Left lung (tissue), 10 donors: ENCODE data around the gene HGF. TPM values are rescaled to one million over a fixed set of nuclear protein-coding genes. Genes with fewer than 3 reads are reported as not detected.

Source experiments
- ATAC-seq: fragments of 200-7000 bp; cut with Tn5 transposase; one replicate; pipeline ENCODE4 v1.9.1; 2020; ENCODE audit warnings: moderate library complexity
- DNase-seq, 4 donors: peaks; one replicate each; pipeline ENCODE4 v3.0.0-alpha.2; 2013 to 2020
- H3K27ac ChIP-seq, 2 donors: fragments of 200-600 bp; sonication (generic) in 1 of 2; one replicate each; pipeline versions ENCODE4 v1.5.0 to v1.8.0; 2020 to 2021
- H3K27me3 ChIP-seq, 2 donors: fragments of 200-600 bp; sonication (generic) in 1 of 2; one replicate each; pipeline versions ENCODE4 v1.5.0 to v1.8.0; 2020 to 2021
- H3K36me3 ChIP-seq, 2 donors: fragments of 200-600 bp; sonication (generic) in 1 of 2; one replicate each; pipeline versions ENCODE4 v1.5.0 to v1.8.0; 2020 to 2021
- H3K4me1 ChIP-seq, 2 donors: fragments of 200-600 bp; one replicate each; pipeline ENCODE4 v1.8.0; 2021
- H3K4me3 ChIP-seq, 2 donors: fragments of 200-600 bp; sonication (generic) in 1 of 2; one replicate each; pipeline versions ENCODE4 v1.5.0 to v1.8.0; 2020 to 2021; ENCODE audit warnings: mild to moderate bottlenecking in 1 of 2
- H3K9me3 ChIP-seq, 2 donors: fragments of 200-600 bp; sonication (generic) in 1 of 2; one replicate each; pipeline versions ENCODE4 v1.5.0 to v1.8.0; 2020 to 2021
- CTCF ChIP-seq, 2 donors: fragments of 200-600 bp; sonication (generic) in 1 of 2; IDR thresholded peaks; one replicate each; pipeline versions ENCODE4 v1.5.0 to v1.8.0; 2021; ENCODE audit warnings: antibody characterized with exemption in 2 of 2
- intact Hi-C, 2 donors: fragments of 100-400 bp; cut with DNase I; formaldehyde crosslinking; loops; one replicate each; pipeline versions ENCODE4 v1.11.2 to v1.14.2; 2022
- polyA plus RNA-seq, 6 donors: library from polyadenylated mRNA; unstranded; fragments of 120-200 nt; gene quantifications; one replicate each; pipeline ENCODE4 v1.2.1, GENCODE V29; 2013; ENCODE audit not compliant: insufficient read length in 6 of 6
- total RNA-seq, 2 donors: library from RNA; stranded (reverse); fragmentation: NEBNext Ultra II Directional; extraction: Animal tissue kit (Norgen Biotek cat#: 25700); gene quantifications; one replicate each; pipeline ENCODE4 v1.2.1, GENCODE V29; 2021
- donor health status: DM: no; HTN: yes; CAD: no.
- donor health status: DM: no; HTN: no; CAD: no.

HGF gene
- total and polyA plus RNA-seq, 8 donors, result 21.0 to 42.0 (median 29.1) TPM

GRCh38 chr7:81791568-81792518, 22.0 kb upstream of the HGF start:
- H3K4me3 ChIP-seq, result no peak overlapping the region
- peak overlapping the region; percentile 59 to 83 for H3K27ac ChIP-seq
- DNase-seq (peak in 2 of 4 donors; percentile 88 to 89), ATAC-seq (peak; percentile 78)
- intact Hi-C loops, result no loop called here
- H3K27me3 ChIP-seq, result no peaks in the 10 kb centered on the region
- H3K9me3 ChIP-seq, result no peaks in the 10 kb centered on the region
- no peak for TF ChIP-seq CTCF (IDR thresholded peaks at IDR 0.05)
- no peaks in the 10 kb centered on the region for H3K4me1 ChIP-seq
- H3K36me3 ChIP-seq, result no peaks in the 10 kb centered on the region

- H3K4me3 ChIP-seq, result no peak overlapping the region
- DNase-seq, result no peak
- H3K9me3 ChIP-seq, result no peaks in the 10 kb centered on the region
- H3K36me3 ChIP-seq, result no peaks in the 10 kb centered on the region
- TF ChIP-seq CTCF (IDR thresholded peaks at IDR 0.05), result no peak
- no peaks in the 10 kb centered on the region for H3K4me1 ChIP-seq
- intact Hi-C loops, result no loop called here
- no peak for ATAC-seq
- H3K27ac ChIP-seq, result peak overlapping the region; percentile 38 to 53
- H3K27me3 ChIP-seq, result no peaks in the 10 kb centered on the region
Measured at GRCh38 chr7:81790686-81791085, 20.8 kb upstream of the HGF start.

- no peaks in the 10 kb centered on the region for H3K4me1 ChIP-seq
- TF ChIP-seq CTCF (IDR thresholded peaks at IDR 0.05), result no peak
- DNase-seq (no peak), ATAC-seq (no peak)
- no peak overlapping the region for H3K4me3 ChIP-seq
- peak overlapping the region; percentile 38 to 53 for H3K27ac ChIP-seq
- no peaks in the 10 kb centered on the region for H3K9me3 ChIP-seq
- intact Hi-C loops, result no loop called here
- no peaks in the 10 kb centered on the region for H3K27me3 ChIP-seq
- H3K36me3 ChIP-seq, result no peaks in the 10 kb centered on the region
Measured at GRCh38 chr7:81790120-81790500, 20.3 kb upstream of the HGF start.

- H3K27ac ChIP-seq, result peak overlapping the region; percentile 38 to 53
- H3K9me3 ChIP-seq, result no peaks in the 10 kb centered on the region
- DNase-seq, result no peak
- peak; percentile 16 for ATAC-seq
- TF ChIP-seq CTCF (IDR thresholded peaks at IDR 0.05), result no peak
- no peaks in the 10 kb centered on the region for H3K36me3 ChIP-seq
- intact Hi-C loops, result no loop called here
- no peaks in the 10 kb centered on the region for H3K4me1 ChIP-seq
- H3K27me3 ChIP-seq, result no peaks in the 10 kb centered on the region
- no peak overlapping the region for H3K4me3 ChIP-seq
Measured at GRCh38 chr7:81789406-81790119, 19.7 kb upstream of the HGF start.

GRCh38 chr7:81788246-81788645, 18.4 kb upstream of the HGF start:
- intact Hi-C loops, result no loop called here
- ATAC-seq (no peak), DNase-seq (no peak)
- Histone ChIP-seq H3K9me3 (no peaks in the 10 kb centered on the region), H3K36me3 (no peaks in the 10 kb centered on the region), H3K27ac (peak overlapping the region in 1 of 2 donors; percentile 23), H3K4me3 (no peak overlapping the region), H3K4me1 (no peaks in the 10 kb centered on the region), H3K27me3 (no peaks in the 10 kb centered on the region)
- TF ChIP-seq CTCF (IDR thresholded peaks at IDR 0.05), result no peak
